HepG2 (cell line): ENCODE results near the gene MYO6. TPM values are rescaled to one million over a fixed set of nuclear protein-coding genes. Genes with fewer than 3 reads are reported as not detected.

Experiments used
- ATAC-seq: fragments of 200-7000 bp; cut with Tn5 transposase; 3 replicates; pipeline ENCODE4 v1.9.1; 2020; ENCODE audit warnings: mild to moderate bottlenecking, moderate library complexity
- BruUV-seq: library from RNA; stranded (reverse); fragments of 400-500 nt; replicated peaks from 2 replicates; lab custom pipeline; 2021; lab: Mats Ljungman, UMichigan
- CTCF ChIA-PET: fragments of 300-600 bp; formaldehyde crosslinking; extraction: SDS; loops from one replicate; lab custom pipeline; 2021; ENCODE audit warnings: low total read pairs, inconsistent platforms, low intra/inter-chr PET ratio; lab: Yijun Ruan, JAX
- POLR2A ChIA-PET: fragments of 350-600 bp; sonication (Branson Sonifier 250); formaldehyde crosslinking; loops from one replicate; lab custom pipeline; 2020; ENCODE audit warnings: antibody characterized with exemption, inconsistent platforms; lab: Yijun Ruan, JAX
- DNase-seq: peaks from one replicate; pipeline ENCODE4 v3.0.0-alpha.2; 2015; ENCODE audit warnings: low spot score
- FAIRE-seq: peaks from 3 replicates; lab custom pipeline; 2011; peaks lifted over from hg19 to GRCh38; lab: Jason Lieb, UNC
- H2AFZ ChIP-seq: one replicate; pipeline ENCODE4 v1.6.1; 2011; ENCODE audit warnings: low read length, inconsistent platforms
- H3K27ac ChIP-seq: fragments of 300-600 bp; 3 replicates; pipeline ENCODE4 v1.8.0; 2011; ENCODE audit warnings: mixed run types, mild to moderate bottlenecking, mixed read lengths, low read length, inconsistent platforms; ENCODE audit not compliant: insufficient read depth; ENCODE audit errors: extremely low read length
- H3K27me3 ChIP-seq, 2 experiments: fragments of 200-600 bp in 1 of 2; 2 replicates in 1 of 2; 3 replicates in 1 of 2; pipeline versions ENCODE4 v1.6.0 to v1.8.0; 2011; ENCODE audit warnings: low read length in 2 of 2, mild to moderate bottlenecking in 2 of 2, moderate library complexity in 2 of 2, inconsistent platforms in 1 of 2; ENCODE audit not compliant: insufficient read depth in 2 of 2, control insufficient read depth in 1 of 2
- H3K36me3 ChIP-seq, 2 experiments: fragments of 200-600 bp in 1 of 2; replicated peaks in 1 of 2; 2 replicates in 1 of 2; 3 replicates in 1 of 2; pipeline versions ENCODE4 v1.5.1 to v1.8.0; 2011; ENCODE audit warnings: low read length in 2 of 2, inconsistent platforms in 1 of 2; ENCODE audit not compliant: insufficient read depth in 2 of 2, control insufficient read depth in 1 of 2
- H3K4me1 ChIP-seq: 2 replicates; pipeline ENCODE4 v1.5.1; 2012; ENCODE audit warnings: low read length, inconsistent platforms; ENCODE audit not compliant: insufficient read depth
- H3K4me2 ChIP-seq: 2 replicates; pipeline ENCODE4 v1.6.0; 2011; ENCODE audit warnings: low read depth, low read length, inconsistent platforms
- H3K4me3 ChIP-seq, 3 experiments: fragments of 200-600 bp in 1 of 3; sonication (generic), shearing (Covaris generic) in 1 of 3; replicated peaks in 1 of 3; 2 replicates each; pipeline ENCODE4 v1.5.1; 2011 to 2016; ENCODE audit warnings: low read length in 3 of 3, inconsistent platforms in 2 of 3, low read depth in 2 of 3, mild to moderate bottlenecking in 2 of 3, control low read depth in 1 of 3, mixed read lengths in 1 of 3; ENCODE audit not compliant: insufficient read depth in 1 of 3
- H3K79me2 ChIP-seq: one replicate; pipeline ENCODE4 v1.6.1; 2011; ENCODE audit warnings: low read length, inconsistent platforms; ENCODE audit not compliant: insufficient read depth
- H3K9ac ChIP-seq: 2 replicates; pipeline ENCODE4 v1.6.0; 2011; ENCODE audit warnings: mild to moderate bottlenecking, low read depth, low read length, inconsistent platforms; ENCODE audit not compliant: insufficient read depth
- H3K9me3 ChIP-seq: 2 replicates; pipeline ENCODE4 v1.5.1; 2012; ENCODE audit warnings: mild to moderate bottlenecking, low read length
- H4K20me1 ChIP-seq: 2 replicates; pipeline ENCODE4 v1.6.0; 2011; ENCODE audit warnings: inconsistent platforms, mild to moderate bottlenecking, low read length, moderate library complexity; ENCODE audit not compliant: insufficient read depth
- WGBS: methylation state at CpG from one replicate; pipeline ENCODE4 v1.1.6; 2017; ENCODE audit warnings: low lambda C conversion rate; 5-methylcytosine and 5-hydroxymethylcytosine counted together
- in situ Hi-C: cut with HindIII; loops from 2 replicates; pipeline ENCODE4 v1.10.0; 2017; ENCODE audit warnings: low pct_unique_long_range_greater_than_20kb; ENCODE audit not compliant: extremely low pct_ligation_motif_present
- intact Hi-C: fragments of 100-400 bp; cut with micrococcal nuclease; formaldehyde crosslinking; loops from one replicate; pipeline ENCODE4 v1.10.0; 2022; ENCODE audit not compliant: unreplicated experiment
- polyA plus RNA-seq, 8 experiments: library from polyadenylated mRNA; depleted of rRNA in 3 of 8; stranded (reverse) in 7 of 8; unstranded in 1 of 8; fragments of >200 nt; fragmentation: Illumina TruSeq in 4 of 8; extraction: Trizol in 4 of 8; gene quantifications; 2 replicates each; pipeline versions ENCODE4 v1.2.1 to v1.2.3, GENCODE V29; 2011 to 2016; ENCODE audit warnings: low read depth in 4 of 8, missing spikeins in 1 of 8, mixed read lengths in 1 of 8; ENCODE audit not compliant: insufficient read depth in 1 of 8
- total RNA-seq, 5 experiments: library from RNA; depleted of rRNA; stranded (reverse); fragments of >200 nt; fragmentation: Illumina TruSeq; extraction: Trizol; gene quantifications; 2 replicates each; pipeline ENCODE4 v1.2.3, GENCODE V29; 2016; ENCODE audit warnings: low read depth in 1 of 5
- TF ChIP-seq, protein P1 (sequence below): sonication (generic); formaldehyde crosslinking; IDR thresholded peaks from 2 replicates; pipeline ENCODE4 v1.5.0; 2020; ENCODE audit warnings: missing genetic modification reagents
- TF ChIP-seq, protein P2 (sequence below): sonication (generic); formaldehyde crosslinking; IDR thresholded peaks from 2 replicates; pipeline ENCODE4 v1.4.0; 2020; ENCODE audit warnings: mild to moderate bottlenecking, missing genetic modification reagents, borderline replicate concordance

The MYO6 gene
- total and polyA plus RNA-seq, 2 of the 13 experiments (the other 11 are each of a cell fraction or from before 2014, with no cell fraction given) = 5.4 to 7.5 TPM

DNA sequence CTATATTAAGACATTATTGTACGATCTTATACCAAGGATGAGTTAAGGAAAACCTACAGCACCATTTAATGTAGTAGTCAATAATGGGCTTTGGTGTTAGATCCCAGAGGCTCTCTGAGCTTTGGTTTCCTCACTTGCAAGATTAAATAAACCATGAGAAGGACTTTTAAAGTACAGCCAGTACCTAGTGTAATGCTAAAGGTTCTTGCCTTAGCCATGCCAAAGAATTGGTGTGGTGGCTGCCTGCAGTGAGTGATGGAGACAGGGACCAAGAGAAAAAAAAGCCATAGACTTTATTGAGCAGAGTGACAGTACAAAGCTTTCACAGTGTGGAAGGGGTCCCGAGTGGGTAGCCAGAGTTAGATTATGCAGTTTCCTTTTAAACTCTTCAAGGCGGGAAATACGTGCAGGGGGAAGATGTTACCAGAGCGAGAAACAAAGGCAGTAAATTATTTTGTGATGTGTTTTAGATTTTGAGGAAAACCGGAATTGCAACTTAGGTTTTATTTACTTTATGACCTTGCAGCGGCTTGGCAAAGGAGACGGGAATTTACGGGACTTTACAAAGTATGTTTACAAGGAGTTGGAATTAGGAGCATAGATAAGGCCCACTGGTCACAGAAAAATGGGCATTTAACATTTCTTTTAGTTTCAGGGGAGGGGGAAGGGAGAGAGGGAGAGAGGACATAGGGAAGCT is 100.4 kb downstream of the MYO6 start:
- H3K36me3 ChIP-seq = no peaks in the 10 kb centered on the region
- H3K9me3 ChIP-seq = no peaks in the 10 kb centered on the region
- TF ChIP-seq, protein P1, sequence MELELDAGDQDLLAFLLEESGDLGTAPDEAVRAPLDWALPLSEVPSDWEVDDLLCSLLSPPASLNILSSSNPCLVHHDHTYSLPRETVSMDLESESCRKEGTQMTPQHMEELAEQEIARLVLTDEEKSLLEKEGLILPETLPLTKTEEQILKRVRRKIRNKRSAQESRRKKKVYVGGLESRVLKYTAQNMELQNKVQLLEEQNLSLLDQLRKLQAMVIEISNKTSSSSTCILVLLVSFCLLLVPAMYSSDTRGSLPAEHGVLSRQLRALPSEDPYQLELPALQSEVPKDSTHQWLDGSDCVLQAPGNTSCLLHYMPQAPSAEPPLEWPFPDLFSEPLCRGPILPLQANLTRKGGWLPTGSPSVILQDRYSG (CRISPR knock-in tag) = no peak
- TF ChIP-seq, protein P2, sequence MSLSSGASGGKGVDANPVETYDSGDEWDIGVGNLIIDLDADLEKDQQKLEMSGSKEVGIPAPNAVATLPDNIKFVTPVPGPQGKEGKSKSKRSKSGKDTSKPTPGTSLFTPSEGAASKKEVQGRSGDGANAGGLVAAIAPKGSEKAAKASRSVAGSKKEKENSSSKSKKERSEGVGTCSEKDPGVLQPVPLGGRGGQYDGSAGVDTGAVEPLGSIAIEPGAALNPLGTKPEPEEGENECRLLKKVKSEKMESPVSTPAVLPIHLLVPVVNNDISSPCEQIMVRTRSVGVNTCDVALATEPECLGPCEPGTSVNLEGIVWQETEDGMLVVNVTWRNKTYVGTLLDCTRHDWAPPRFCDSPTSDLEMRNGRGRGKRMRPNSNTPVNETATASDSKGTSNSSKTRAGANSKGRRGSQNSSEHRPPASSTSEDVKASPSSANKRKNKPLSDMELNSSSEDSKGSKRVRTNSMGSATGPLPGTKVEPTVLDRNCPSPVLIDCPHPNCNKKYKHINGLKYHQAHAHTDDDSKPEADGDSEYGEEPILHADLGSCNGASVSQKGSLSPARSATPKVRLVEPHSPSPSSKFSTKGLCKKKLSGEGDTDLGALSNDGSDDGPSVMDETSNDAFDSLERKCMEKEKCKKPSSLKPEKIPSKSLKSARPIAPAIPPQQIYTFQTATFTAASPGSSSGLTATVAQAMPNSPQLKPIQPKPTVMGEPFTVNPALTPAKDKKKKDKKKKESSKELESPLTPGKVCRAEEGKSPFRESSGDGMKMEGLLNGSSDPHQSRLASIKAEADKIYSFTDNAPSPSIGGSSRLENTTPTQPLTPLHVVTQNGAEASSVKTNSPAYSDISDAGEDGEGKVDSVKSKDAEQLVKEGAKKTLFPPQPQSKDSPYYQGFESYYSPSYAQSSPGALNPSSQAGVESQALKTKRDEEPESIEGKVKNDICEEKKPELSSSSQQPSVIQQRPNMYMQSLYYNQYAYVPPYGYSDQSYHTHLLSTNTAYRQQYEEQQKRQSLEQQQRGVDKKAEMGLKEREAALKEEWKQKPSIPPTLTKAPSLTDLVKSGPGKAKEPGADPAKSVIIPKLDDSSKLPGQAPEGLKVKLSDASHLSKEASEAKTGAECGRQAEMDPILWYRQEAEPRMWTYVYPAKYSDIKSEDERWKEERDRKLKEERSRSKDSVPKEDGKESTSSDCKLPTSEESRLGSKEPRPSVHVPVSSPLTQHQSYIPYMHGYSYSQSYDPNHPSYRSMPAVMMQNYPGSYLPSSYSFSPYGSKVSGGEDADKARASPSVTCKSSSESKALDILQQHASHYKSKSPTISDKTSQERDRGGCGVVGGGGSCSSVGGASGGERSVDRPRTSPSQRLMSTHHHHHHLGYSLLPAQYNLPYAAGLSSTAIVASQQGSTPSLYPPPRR (CRISPR knock-in tag) = no peak
- no peak for FAIRE-seq
- H3K9ac ChIP-seq = no peak overlapping the region
- H3K4me2 ChIP-seq = no peak overlapping the region
- BruUV-seq = no TSS peak
- no peak for ATAC-seq
- peaks cover 23% of the 10 kb centered on the region for H3K4me1 ChIP-seq
- DNase-seq = no peak
- POLR2A ChIA-PET = no interaction called here
- WGBS = 94% methylated on average over 9 of the region's 9 CpGs
- no peak overlapping the region for H3K4me3 ChIP-seq
- H3K27ac ChIP-seq = no peak overlapping the region
- CTCF ChIA-PET = no interaction called here
- no peaks in the 10 kb centered on the region for H3K79me2 ChIP-seq
- no peaks in the 10 kb centered on the region for H4K20me1 ChIP-seq
- H3K27me3 ChIP-seq = no peaks in the 10 kb centered on the region; a peak in 1 of 5 replicates
- H2AFZ ChIP-seq = no peak overlapping the region
- intact Hi-C loops (no loop called here), in situ Hi-C loops (no loop called here)
